ENCODE data around the gene GALNT18.

The GALNT18 gene

DNA sequence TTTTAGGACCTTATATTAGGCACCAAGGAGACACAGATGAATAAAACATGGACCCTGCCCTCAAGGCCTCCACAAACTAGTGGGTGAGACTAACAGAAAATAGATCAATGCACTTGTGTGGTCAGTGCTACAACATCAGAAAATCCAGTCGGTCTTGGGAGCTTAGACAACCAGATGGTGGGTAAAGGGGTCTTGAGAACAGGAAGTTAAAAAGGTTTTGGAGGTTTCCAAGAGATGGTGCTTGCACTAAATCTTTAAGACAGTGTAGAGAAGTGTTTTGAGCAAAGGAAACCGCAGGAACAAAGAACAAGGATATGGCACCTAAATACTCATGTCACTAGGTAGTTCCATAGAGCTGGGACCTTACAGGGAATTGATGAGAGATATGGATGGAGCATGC, 56.2 kb downstream of the GALNT18 start:
- DNase-seq (ENCODE audit: low spot score) = no peak

DNA sequence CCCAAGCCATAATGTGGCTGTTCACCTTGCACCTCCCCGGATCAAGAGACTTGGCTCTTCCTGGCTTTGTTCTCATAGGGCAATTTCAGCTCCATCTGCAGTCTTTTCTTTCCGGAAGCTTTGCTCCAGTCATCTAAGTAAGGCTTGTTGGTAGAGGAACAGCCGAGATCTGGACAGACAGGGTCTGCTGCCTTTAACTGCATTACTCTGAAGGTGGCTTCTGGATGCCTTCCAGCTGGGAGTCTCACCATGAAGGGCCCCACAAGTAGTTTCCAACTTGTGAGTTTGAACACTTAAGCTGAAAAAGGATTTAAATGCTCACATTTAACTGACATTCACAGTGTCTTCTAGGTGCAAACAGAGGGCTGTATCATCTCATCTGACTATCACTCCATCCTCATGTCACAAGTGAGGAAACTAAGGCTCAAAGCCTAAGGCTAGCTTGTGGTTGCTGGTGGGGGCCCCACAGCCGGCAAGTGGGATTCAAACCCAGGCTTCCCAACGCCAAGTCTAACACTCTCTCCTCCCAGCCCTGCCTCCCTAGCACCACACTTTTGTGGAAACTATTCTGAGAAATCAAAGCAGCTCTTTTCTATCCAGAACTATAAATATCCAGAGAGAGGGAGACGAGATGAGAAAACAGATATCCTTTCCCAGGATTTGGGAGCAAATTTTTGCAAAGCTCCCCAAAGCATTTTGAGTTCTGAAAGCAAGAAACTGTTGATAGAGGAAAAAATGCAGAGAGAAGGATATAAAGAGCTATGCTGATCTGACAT, 58.4 kb downstream of the GALNT18 start:
- DNase-seq (ENCODE audit: low spot score) = no peak

DNA sequence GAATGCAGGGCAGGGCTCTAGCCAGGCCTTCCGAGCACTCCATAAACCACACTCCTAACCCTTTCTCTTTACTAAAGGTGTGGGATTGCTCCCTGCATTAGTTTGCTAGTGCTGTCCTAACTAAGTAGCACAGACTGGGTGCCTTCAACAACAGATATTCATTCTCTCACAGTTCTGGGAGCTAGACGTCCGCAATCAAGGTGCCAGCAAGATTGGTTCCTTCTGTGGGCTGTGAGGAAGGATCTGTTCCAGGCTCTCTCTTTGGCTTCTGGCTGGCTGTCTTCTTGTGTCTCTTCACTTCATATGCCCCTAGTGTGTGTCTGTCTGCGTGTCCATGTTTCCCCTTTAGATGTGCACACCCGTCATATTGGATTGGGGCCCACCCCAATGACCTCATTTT, 59.8 kb downstream of the GALNT18 start:
- no peak for DNase-seq (ENCODE audit: low spot score)

DNA sequence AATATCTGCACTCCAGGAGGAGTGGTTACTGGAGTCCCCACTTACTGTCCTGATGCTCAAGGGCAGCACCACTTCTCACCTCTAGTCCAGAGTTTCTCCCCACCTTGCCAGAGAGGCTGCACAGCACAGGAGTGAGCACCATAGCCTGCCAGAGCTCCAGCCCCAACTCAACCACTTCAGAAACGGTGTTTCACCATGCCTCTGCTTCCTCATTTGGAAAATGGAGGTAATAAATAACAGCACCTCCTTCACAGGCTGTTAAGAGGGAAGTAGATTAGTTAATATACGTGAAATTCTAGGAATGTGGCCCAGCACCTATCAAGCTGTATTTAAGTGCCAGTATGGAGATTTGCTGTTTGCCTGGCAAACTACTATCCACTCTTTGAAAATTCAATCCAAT, 63.0 kb downstream of the GALNT18 start:
- DNase-seq (ENCODE audit: low spot score) = no peak

DNA sequence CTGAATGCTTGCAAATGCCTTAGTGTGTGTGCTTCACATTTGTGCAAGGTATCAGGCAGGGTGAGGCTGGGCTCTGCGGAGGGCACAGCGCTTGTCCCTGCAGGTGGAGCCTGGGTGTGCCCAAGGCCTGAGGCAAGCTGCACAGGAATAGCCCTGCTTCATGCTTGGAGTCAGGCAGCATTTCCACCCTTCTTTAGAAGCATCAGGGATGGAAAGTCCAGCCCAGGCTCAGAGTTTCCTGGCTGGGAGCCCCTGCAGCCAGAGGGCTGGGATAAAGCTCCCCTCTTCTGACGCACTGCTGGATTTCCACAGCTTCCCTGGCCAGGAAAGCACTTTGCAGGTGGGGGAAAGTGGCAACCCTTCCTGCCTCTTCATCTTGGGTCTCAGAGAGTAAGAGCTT, 63.4 kb downstream of the GALNT18 start:
- no peak for DNase-seq (ENCODE audit: low spot score)

DNA sequence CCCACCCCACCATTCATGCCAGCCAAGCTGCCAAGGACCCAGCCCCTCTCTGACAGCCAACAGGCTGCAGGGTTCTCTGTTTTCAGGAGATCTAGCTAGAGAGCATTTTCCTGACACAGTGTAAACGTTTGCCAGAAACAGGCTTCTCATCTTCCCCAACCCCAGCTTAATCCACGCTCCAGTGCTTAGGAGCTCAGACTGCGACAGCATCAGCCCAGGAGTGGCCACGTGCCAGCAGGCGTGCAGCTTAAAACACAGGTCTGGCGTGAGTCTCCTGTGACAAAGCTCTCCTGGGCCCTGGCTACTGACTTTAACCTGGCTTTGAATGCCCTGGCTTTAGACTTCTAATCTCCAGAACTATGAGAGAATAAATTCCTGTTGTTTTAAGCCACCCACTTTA, 66.6 kb downstream of the GALNT18 start:
- DNase-seq (ENCODE audit: low spot score) = no peak

DNA sequence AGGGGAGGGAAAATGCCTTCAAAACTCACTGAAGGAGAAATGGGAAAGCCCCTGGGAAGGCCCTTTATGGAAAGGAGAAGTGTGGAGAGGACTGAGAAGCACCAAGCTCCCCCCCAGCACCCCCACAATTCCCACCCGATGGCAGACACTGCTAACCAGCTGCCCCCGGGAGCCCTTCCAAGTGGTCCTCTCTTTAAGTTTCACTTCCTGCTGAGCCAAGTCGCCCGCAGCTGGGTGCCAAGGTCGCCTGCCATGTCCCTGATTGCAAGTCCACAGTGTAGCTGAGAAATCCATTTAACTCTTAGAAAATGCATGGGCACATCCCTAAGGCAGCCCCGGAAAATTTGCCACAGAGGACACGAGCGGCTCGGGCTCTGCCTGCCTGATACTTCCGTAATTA, 68.2 kb downstream of the GALNT18 start:
- DNase-seq (ENCODE audit: low spot score) = no peak

DNA sequence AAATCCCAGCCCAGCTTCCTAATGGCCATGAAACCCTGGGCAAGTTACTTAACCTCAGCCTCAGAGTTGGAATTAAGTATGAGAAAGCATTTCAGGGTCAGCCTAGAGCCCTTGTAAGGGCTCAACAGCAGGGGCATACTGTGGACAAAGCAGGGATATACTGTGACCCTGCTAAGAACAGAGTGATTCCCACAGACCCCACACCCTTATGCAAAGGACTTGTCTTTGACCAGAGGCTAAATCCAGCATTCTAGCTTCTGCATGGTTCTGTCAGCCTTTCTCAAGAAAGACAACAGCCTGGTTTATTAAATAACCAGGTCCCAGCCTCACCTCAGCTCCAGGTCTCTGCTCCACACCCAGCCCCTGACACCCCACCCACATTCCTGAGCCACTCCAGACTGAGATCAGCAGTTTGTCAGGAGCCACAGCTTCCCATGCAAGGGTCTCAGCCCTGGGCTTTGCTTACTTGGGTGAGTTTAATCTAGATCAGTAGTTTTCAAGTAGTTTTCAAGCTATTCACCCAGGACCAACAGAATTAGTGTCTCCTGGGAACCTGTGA, 69.2 kb downstream of the GALNT18 start:
- no peak for DNase-seq (ENCODE audit: low spot score)

DNA sequence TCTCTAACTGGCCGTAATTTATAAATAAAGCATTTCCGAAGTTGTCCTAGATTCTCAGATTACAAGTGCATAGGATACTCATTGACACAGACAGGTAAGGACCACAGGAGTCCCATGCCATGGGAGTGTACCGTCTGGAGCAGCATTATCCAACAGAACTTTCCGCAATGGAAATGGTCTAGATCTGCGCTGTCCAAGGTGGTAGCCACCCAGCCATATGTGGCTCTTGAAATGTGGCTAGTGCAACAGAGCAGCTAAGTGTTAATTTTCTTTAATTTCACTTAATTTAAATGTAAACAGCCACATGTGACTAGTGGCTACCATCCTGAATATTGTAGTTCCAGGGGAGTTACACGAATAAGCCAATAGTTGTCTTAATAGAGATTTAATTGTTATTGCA, 71.3 kb downstream of the GALNT18 start:
- no peak for DNase-seq (ENCODE audit: low spot score)

DNA sequence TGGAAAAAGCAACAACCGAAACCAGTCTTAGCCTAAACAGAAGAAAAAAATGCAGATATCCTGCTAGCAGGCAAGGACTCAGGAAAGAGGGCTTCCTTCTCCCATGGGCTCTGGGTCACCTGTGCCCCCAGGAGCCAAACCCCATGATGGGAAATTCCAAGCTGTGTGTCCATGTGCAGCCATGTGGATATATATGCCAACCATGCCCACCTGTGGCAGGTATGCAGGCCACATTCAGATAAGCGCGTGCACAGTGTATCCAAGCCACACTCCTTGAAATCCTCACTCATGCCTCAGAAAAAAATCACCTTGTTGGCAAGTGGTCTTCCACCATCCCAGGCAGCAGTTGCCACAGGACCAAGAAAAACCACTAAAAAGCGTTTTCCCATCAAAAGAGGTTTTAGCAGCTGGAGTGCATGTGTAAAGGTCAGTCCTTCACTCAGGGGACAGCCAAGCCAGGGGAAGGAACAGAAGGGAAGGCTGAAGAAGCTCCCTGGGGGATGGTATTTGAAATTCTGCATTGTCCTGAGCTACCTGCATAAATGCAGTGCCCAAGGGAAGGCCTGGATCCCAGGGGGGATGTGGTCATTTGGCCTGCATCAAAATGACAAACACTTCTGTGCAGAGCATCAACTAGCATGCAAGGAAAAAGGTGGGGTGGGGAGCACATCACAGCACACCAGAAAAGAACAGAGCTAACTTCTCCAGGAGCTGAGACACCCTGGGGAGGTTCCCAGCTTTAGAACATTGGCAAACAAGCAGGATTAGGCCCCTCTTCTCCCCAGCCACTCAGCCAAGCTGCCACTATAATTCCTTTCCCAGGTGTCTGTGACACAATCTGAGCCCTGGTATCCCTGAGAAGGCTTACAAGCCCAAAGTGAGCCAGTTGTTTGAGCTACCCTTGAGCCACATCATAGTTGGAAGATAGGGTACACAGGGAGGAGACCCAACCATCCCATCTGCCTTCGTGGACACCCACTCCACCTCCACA, 76.2 kb downstream of the GALNT18 start:
- DNase-seq (ENCODE audit: low spot score) = no peak

DNA sequence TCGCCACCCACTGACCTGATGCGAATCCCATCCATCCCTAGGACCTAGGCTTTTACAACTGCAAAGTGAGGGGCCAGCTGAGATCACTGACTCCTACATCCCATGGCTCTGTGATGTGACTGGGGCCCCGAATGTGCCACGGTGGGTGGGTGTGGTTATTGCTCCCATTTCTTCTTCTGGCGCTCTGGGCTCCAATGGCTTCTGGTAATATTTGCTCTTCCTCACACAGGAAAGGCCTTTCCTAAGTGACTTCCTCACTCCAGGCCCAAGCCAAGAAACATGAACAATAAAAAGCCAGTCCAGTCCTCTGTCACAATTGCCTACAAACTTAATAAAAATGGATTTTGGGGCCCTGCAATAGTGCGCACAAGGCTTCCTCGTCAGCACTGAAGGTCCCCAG, 78.1 kb downstream of the GALNT18 start:
- DNase-seq (ENCODE audit: low spot score) = no peak

DNA sequence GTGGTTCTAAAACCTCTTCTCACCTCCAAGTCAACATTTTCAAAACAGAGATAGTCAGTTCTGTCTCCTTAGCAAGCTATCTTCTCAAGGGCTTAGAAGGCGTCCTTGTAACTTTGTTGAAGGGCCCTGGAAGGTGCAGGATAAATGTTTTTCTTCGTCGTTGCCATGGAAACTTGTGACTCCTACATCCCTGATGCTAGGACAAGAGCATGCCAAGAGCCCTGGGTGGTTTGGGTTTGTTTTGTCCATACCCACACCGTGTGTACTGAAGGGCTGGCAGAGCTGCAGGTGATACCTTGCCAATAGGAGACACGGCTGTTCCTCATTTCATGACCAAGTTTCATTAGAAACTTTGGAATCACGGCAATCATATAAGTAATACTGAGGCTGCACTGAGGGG, 81.6 kb downstream of the GALNT18 start:
- DNase-seq (ENCODE audit: low spot score) = no peak

DNA sequence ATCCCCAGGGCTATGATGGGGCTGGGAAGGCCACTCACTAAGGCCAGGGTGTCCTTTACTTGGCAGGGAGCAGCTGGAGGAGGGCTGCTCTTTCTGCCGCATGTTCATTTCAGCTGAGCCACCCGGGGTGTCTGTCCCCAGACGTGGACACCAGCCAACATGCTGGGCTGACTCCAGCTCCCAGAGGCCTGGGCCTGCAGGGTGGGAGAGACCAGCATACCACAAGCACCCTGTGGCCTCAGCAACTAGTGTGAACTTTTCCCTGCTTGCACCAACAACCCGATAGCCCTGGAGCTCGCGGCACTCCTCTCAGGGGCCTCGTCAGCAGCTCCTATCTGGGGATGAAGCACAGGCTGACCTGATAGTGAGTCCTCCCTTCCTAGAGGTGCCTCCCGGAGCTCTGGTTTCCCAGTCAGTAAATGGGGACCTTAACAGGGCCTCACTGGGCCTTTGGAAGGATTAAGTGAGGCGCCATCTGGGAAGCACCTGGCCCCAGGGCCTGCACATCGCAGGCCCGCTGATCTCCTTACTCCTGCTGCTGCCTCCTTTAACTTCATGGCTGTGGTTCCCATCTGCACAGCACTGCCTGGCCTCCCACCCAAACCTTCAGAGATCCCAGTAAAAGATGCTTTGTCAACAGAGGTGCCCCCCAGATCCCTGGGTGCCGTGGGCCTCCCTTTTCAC, 83.4 kb downstream of the GALNT18 start:
- no peak for DNase-seq (ENCODE audit: low spot score)

DNA sequence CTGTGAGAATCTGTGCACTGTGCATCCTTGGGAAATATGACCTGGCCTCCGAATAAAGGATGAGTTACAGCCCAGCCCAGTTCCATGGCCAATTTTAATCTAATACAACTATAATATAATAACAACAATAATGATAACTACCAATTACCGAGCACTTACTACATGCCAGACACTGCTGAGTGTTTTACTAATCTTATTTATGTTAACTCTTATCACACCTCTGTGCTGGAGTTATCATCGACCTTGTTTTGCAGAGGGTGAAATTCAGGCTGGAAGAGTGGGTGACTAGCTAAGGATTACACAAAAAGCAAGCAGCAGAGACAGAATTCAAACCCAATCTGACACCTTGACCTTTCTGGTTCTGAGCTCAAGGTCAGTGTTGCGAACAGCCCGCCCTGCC, 83.9 kb downstream of the GALNT18 start:
- no peak for DNase-seq (ENCODE audit: low spot score)

DNA sequence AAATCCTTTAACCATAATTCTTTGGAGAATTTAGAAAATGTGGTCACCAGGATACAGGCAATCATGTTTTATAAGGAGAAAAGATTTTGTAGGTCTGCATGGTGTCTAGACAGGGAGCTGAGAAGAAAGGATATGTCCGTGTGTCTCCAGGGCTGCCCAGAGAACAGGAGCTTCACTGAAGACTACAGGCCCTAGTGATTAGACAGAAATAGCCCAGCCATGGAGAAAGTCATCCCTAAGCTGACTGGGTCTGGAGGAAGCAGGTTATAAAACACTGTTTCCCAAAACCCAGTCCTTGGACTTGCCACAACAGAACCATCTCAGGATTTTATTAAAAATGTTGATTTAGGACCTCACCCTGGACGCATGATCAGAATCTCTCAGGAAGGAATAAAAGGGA, 84.4 kb downstream of the GALNT18 start:
- DNase-seq (ENCODE audit: low spot score) = no peak

DNA sequence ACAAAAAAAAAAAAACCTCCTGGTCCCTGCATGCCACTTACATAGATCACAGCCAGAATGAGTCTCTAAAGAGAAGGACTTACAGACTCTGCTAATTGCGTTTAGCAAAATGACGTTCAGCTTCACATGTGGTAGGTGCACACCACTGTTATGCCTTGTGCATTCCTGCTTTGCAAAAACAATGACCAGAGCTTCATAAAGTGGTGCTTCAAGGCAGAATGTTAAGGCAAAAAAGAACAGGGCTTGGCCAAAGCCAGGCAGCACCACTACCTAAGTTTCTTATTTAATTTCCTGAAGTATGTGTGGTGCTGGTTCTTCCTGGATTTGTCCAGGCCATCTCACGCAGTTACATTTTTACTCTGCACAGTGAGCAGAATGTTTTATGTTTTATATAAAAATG, 85.2 kb downstream of the GALNT18 start:
- no peak for DNase-seq (ENCODE audit: low spot score)

DNA sequence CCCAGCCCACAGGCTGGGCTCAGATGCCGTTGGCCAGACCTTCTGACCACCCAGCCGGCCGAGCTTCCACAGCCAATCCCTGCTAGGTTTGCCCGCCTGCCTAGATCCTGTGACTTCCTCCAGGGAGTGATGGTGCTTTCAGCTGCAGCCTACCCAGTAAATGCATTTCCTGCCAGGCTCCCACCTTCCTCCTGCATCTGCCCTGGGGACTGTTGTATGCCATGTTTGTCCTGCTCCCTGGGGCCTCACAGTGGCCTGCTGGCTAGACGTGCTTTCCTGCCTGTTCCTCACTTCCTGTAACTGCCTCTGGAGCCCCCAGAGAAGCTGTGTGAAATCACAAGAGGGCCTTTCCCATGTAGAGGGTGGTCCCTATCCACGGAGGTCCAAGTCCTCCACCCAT, 86.2 kb downstream of the GALNT18 start:
- no peak for DNase-seq (ENCODE audit: low spot score)

DNA sequence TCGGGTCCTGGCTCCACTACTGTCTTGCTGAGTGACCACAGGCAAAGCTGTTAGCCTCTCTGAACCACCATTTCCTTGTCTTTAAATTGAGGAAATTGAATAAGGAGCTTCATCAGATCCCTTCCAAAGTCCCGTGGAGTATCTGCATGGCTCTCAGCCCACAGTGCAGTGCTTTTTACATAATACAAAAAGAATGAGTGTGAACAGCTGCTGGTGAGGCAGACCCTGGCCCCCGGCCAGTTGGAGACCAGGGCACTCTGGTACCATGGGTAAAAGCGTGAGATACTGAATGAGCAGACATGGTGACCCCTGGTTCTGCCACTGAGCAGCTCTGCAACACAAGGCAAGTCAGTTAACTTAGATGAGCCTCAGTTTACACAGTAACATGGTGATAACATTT, 86.8 kb downstream of the GALNT18 start:
- DNase-seq (ENCODE audit: low spot score) = no peak

DNA sequence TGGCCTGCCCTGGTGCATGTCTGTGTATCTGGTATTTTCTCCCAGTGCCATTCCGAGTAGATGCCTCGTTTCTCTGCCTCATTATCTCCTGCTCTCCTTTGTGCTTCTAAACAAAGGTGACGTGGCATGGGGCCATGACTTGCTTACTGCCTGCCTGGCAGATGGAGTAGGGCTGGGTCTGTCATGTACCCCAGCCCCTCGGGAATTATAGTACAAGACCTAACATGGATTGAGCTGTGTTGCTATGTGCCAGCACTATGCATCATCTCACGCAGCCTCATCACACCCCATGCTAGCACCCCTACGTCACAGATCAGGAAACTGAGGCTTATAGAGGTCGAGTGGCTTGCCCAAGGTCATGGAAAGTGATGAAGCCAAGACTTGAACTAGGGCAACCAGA, 88.1 kb downstream of the GALNT18 start:
- DNase-seq (ENCODE audit: low spot score) = no peak

DNA sequence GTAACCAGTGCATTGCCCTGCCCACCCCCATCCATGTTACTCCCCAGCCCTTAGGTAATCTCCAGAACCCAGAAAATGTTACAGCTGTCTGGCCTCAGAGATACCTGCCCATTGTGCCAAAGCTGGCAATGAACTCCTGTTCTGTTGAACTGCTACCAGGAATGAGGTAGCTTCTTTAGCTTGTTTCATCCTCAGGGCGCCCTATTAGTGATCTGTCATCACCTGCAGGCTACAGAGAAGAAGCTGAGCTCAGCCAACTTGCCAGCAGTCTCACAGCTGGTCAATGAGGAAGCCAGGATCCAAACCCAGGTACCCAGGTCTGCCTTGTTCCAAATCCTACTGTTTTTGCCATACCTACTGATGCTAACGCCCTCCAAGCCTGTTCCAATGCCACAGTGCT, 88.7 kb downstream of the GALNT18 start:
- no peak for DNase-seq (ENCODE audit: low spot score)

DNA sequence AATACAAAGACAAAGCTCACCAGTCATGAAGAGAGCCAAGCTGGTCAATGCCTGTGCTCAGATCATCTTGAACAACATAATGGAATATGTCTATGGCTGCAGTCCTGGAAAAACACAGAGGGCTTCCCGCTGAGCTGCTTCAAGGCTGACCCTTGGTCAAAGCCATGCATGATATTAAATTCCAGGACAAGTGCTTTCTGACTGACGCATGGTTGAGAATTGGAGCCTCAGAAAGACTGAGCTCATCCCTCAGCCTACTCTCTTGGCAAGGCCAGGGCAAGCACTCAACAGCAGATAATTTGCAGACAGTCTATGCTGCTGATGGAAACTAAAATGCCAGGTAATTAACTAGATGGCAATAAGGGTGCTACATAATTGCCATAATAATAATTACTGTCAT, 89.2 kb downstream of the GALNT18 start:
- no peak for DNase-seq (ENCODE audit: low spot score)

DNA sequence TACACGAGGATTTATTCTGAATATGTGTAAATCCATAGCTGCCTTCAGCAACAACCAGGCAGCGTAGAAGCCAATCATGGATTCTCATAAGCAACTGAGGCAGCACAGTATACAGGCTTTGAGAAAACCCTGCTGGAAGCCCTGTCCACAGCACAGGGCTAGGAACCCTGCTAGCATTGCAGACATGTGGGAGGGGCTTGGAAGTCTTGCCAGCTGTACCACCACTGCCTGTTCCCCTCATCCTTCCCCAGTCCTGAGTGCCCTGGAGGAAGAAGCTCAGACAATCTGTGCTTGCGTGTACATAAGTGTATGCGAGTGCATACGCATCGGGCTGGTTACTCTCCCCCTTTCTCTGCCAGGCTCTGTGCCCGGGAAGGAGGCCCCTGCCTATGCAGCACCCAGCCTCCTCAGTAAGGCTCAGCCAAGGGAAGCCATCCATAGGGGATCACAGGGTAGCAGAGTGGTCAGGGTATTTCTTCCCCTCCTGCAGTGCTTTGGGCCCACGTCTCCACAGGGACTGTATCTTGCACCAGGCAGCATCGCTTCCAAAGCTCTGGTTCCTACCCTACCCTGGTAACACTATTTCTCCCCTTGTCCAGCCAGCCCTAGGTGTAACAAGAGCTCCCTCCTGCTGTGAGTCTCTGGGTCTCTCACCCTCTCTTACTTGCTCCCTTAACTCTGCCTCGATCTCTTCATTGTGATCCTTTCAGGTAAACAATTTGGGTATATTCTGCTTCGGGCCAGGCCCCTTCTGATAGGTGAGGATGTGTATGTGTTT, 90.5 kb downstream of the GALNT18 start:
- DNase-seq (ENCODE audit: low spot score) = no peak
